ENCODE results near the gene TMEM183A.

TMEM183A gene

DNA sequence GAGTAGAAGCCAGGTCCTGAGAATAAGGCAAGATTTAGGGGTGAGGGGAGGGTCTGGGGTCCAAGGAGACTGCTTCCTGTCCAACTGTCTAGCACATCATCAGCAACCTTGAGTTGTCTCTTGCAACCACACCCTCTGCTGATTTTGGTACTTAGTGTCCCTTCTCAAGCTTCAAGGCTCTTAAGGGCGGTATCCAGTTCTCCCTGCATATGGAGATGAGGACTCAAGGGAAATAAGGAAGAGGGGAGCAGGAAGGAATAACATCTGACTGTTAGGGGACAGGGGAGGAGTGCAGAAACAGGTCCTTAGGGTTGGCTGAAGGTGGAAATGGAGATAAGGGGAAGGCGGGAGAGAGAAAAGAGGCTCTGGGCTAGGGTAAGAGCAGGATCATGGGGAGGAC is 66.3 kb downstream of the TMEM183A start:
- no peak overlapping the region for H3K4me2 ChIP-seq (ENCODE audit: low read length)
- peaks cover 21% of the 10 kb centered on the region for H3K27me3 ChIP-seq (ENCODE audit: insufficient read depth, low read length)
- H2BK5ac ChIP-seq (ENCODE audit: low read depth, low read length, poor library complexity): no peak overlapping the region
- no peak overlapping the region for H2BK12ac ChIP-seq (ENCODE audit: low read length)
- no peaks in the 10 kb centered on the region for H3K36me3 ChIP-seq (ENCODE audit: control insufficient read depth in 1 of 2, insufficient read depth in 2 of 2, low read length in 2 of 2)
- no peak overlapping the region for H3K23ac ChIP-seq (ENCODE audit: low read length)
- H3K9me3 ChIP-seq (ENCODE audit: insufficient read depth, low read depth, low read length): peaks cover 6% of the 10 kb centered on the region
- H3K4me1 ChIP-seq (ENCODE audit: control insufficient read depth in 1 of 2, insufficient read depth in 2 of 2, low read length in 2 of 2): peaks cover 0 to 4% of the 10 kb centered on the region in 2 experiments
- no peak overlapping the region for H3K9ac ChIP-seq (ENCODE audit: low read length)
- no peaks in the 10 kb centered on the region for H3K79me1 ChIP-seq (ENCODE audit: low read length)
- H3K14ac ChIP-seq (ENCODE audit: low read length): no peak overlapping the region
- H2AFZ ChIP-seq (ENCODE audit: insufficient read depth, low read length, poor library complexity): no peak overlapping the region
- H3K79me2 ChIP-seq (ENCODE audit: control insufficient read depth, insufficient read depth, low read length, poor library complexity): no peaks in the 10 kb centered on the region
- H3K4ac ChIP-seq (ENCODE audit: low read depth, low read length): no peak overlapping the region
- H4K8ac ChIP-seq (ENCODE audit: low read depth, low read length): no peak overlapping the region
- no peak overlapping the region for H4K12ac ChIP-seq (ENCODE audit: low read depth, low read length)
- no peak overlapping the region for H2AK5ac ChIP-seq (ENCODE audit: low read length)
- WGBS (ENCODE audit: extremely low coverage, insufficient coverage, insufficient read length): no CpG with 5 or more reads among the region's 2 CpGs
- no peak overlapping the region for H4K91ac ChIP-seq (ENCODE audit: low read depth, low read length)
- H3K27ac ChIP-seq (ENCODE audit: low read depth, low read length): no peak overlapping the region
- no peak overlapping the region for H2BK120ac ChIP-seq (ENCODE audit: insufficient read depth, low read length, poor library complexity)
- no peak overlapping the region for H3K18ac ChIP-seq (ENCODE audit: low read length)
- H3K4me3 ChIP-seq (ENCODE audit: low read depth, low read length): no peak overlapping the region
- DNase-seq: no peak
